GM12878 (cell line): ENCODE measurements around the gene CLIC3. TPM values are rescaled to one million over a fixed set of nuclear protein-coding genes. Genes with fewer than 3 reads are reported as not detected.

Experiments
- ATAC-seq: fragments of 200-7000 bp; cut with Tn5 transposase; 3 replicates; pipeline ENCODE4 v1.9.1; 2020; ENCODE audit warnings: mild to moderate bottlenecking, moderate library complexity
- BruUV-seq: library from RNA; stranded (reverse); fragments of 400-500 nt; replicated peaks from 2 replicates; lab custom pipeline; 2021; lab: Mats Ljungman, UMichigan
- CTCF ChIA-PET: fragments of 300-600 bp; sonication (Branson Sonifier 250); formaldehyde crosslinking; extraction: SDS; loops from one replicate; lab custom pipeline; 2021; ENCODE audit warnings: inconsistent platforms; lab: Yijun Ruan, JAX
- POLR2A ChIA-PET: fragments of 350-600 bp; formaldehyde crosslinking; extraction: SDS; loops from one replicate; lab custom pipeline; 2021; ENCODE audit warnings: inconsistent platforms; lab: Charles Lee
- RAD21 ChIA-PET: fragments of 300-600 bp; sonication (Branson Sonifier 250); formaldehyde crosslinking; loops from one replicate; lab custom pipeline; 2023; ENCODE audit warnings: antibody characterized with exemption; ENCODE audit not compliant: unreplicated experiment; lab: Charles Lee
- SMC1A ChIA-PET: fragments of 300-600 bp; sonication (Branson Sonifier 250); formaldehyde crosslinking; loops from one replicate; lab custom pipeline; 2023; ENCODE audit not compliant: unreplicated experiment, uncharacterized antibody; lab: Charles Lee
- DNase-seq: peaks from one replicate; pipeline ENCODE4 v3.0.0-alpha.2; 2011; ENCODE audit warnings: low read depth, low spot score
- FAIRE-seq: peaks from 3 replicates; lab custom pipeline; 2011; peaks lifted over from hg19 to GRCh38; lab: Jason Lieb, UNC
- H2AFZ ChIP-seq: 2 replicates; pipeline ENCODE4 v1.6.0; 2011; ENCODE audit warnings: low read depth, low read length, control low read depth; ENCODE audit not compliant: control insufficient read depth
- H3K27ac ChIP-seq: 2 replicates; pipeline ENCODE4 v1.5.1; 2011; ENCODE audit warnings: control low read depth; ENCODE audit not compliant: control insufficient read depth, insufficient read depth
- H3K27me3 ChIP-seq, 2 experiments: replicated peaks in 1 of 2; 2 replicates each; pipeline versions ENCODE4 v1.6.0 to v1.6.1; 2011; ENCODE audit warnings: low read length in 1 of 2; ENCODE audit not compliant: control insufficient read depth in 2 of 2, insufficient read depth in 2 of 2
- H3K36me3 ChIP-seq, 2 experiments: 2 replicates each; pipeline ENCODE4 v1.5.1; 2011; ENCODE audit warnings: low read length in 1 of 2; ENCODE audit not compliant: control insufficient read depth in 2 of 2, insufficient read depth in 2 of 2
- H3K4me1 ChIP-seq: 2 replicates; pipeline ENCODE4 v1.6.1; 2011; ENCODE audit warnings: mild to moderate bottlenecking, low read length, moderate library complexity, mixed read lengths; ENCODE audit not compliant: control insufficient read depth, insufficient read depth
- H3K4me2 ChIP-seq: 2 replicates; pipeline ENCODE4 v1.6.0; 2011; ENCODE audit warnings: control low read depth; ENCODE audit not compliant: control insufficient read depth, insufficient read depth
- H3K4me3 ChIP-seq: fragments of 200-600 bp; sonication (generic); 2 replicates; pipeline ENCODE4 v1.5.1; 2016
- H3K79me2 ChIP-seq: 2 replicates; pipeline ENCODE4 v1.6.0; 2011; ENCODE audit warnings: low read length; ENCODE audit not compliant: control insufficient read depth, insufficient read depth
- H3K9ac ChIP-seq: 2 replicates; pipeline ENCODE4 v1.8.0; 2011; ENCODE audit warnings: low read length, control low read depth, mixed read lengths; ENCODE audit not compliant: control insufficient read depth, insufficient read depth
- H3K9me3 ChIP-seq: replicated peaks from 3 replicates; pipeline ENCODE4 v1.5.1; 2011; ENCODE audit warnings: mild to moderate bottlenecking, low read length; ENCODE audit not compliant: control insufficient read depth, insufficient read depth
- H4K20me1 ChIP-seq: 2 replicates; pipeline ENCODE4 v1.6.0; 2011; ENCODE audit not compliant: control insufficient read depth, insufficient read depth
- BACH1 ChIP-seq: fragments of 450-650 bp; IDR thresholded peaks from 2 replicates; pipeline ENCODE4 v1.6.1; 2017; ENCODE audit warnings: mild to moderate bottlenecking, borderline replicate concordance
- BHLHE40 ChIP-seq, 2 experiments: fragments of 450-650 bp in 1 of 2; IDR thresholded peaks; 2 replicates each; pipeline ENCODE4 v1.6.1; 2011 to 2017; ENCODE audit warnings: low read depth in 2 of 2, borderline replicate concordance in 1 of 2, improper control_type of control experiment in 1 of 2, low read length in 1 of 2, mild to moderate bottlenecking in 1 of 2
- CTCF ChIP-seq, 3 experiments: IDR thresholded peaks in 2 of 3; conservative IDR thresholded peaks in 1 of 3; 2 replicates each; pipeline ENCODE4 v1.5.1; 2011; ENCODE audit warnings: low read depth in 3 of 3, low read length in 3 of 3, mild to moderate bottlenecking in 3 of 3, control low read depth in 2 of 3, moderate library complexity in 2 of 3, inconsistent platforms in 1 of 3, mixed read lengths in 1 of 3; ENCODE audit not compliant: control insufficient read depth in 2 of 3, insufficient read depth in 1 of 3; ENCODE audit errors: extremely low read depth in 1 of 3
- MTA2 ChIP-seq: fragments of 450-650 bp; IDR thresholded peaks from 2 replicates; pipeline ENCODE4 v1.6.1; 2016; ENCODE audit warnings: low read depth, mild to moderate bottlenecking, moderate library complexity
- NR2F1 ChIP-seq: fragments of 450-650 bp; conservative IDR thresholded peaks from 2 replicates; pipeline ENCODE4 v1.6.1; 2017; ENCODE audit warnings: mild to moderate bottlenecking
- POLR2AphosphoS5 ChIP-seq: IDR thresholded peaks from 2 replicates; pipeline ENCODE4 v1.6.1; 2011; ENCODE audit warnings: mild to moderate bottlenecking, low read length, inconsistent platforms
- RAD21 ChIP-seq: IDR thresholded peaks from 2 replicates; pipeline ENCODE4 v1.6.1; 2011; ENCODE audit warnings: mild to moderate bottlenecking, low read depth, low read length, moderate library complexity; ENCODE audit not compliant: insufficient read depth
- SMC3 ChIP-seq: IDR thresholded peaks from 2 replicates; pipeline ENCODE4 v1.6.1; 2011; ENCODE audit warnings: low read length, improper control_type of control experiment, borderline replicate concordance
- SPI1 ChIP-seq: IDR thresholded peaks from 2 replicates; pipeline ENCODE4 v1.6.1; 2011; ENCODE audit warnings: low read depth, mild to moderate bottlenecking, low read length, moderate library complexity, borderline replicate concordance; ENCODE audit not compliant: insufficient read depth
- TAF1 ChIP-seq: IDR thresholded peaks from 2 replicates; pipeline ENCODE4 v1.6.1; 2011; ENCODE audit warnings: mild to moderate bottlenecking, low read depth, low read length, borderline replicate concordance
- WGBS: methylation state at CpG from one replicate; pipeline ENCODE4 v1.1.6; 2016; ENCODE audit warnings: low lambda C conversion rate; ENCODE audit not compliant: insufficient replicate concordance, insufficient coverage; ENCODE audit errors: missing lambda C conversion rate; 5-methylcytosine and 5-hydroxymethylcytosine counted together
- in situ Hi-C: fragments of 300-500 bp; cut with MboI; formaldehyde crosslinking; loops from 9 replicates; pipeline ENCODE4 v1.14.3; 2018; ENCODE audit warnings: mixed read lengths
- intact Hi-C: fragments of 100-400 bp; cut with micrococcal nuclease; formaldehyde crosslinking; loops from one replicate; pipeline ENCODE4 v1.14.2; 2022; ENCODE audit not compliant: unreplicated experiment
- polyA plus RNA-seq, 11 experiments: library from polyadenylated mRNA; depleted of rRNA in 4 of 11; unstranded in 6 of 11; stranded (reverse) in 5 of 11; fragments of >200 nt; fragmentation: Nextera tagmentation in 4 of 11; fragmentation: Illumina TruSeq in 1 of 11; extraction: Ambion mirVana in 4 of 11; extraction: Trizol in 1 of 11; gene quantifications; 1 replicate in 1 of 11; 2 replicates in 10 of 11; pipeline versions ENCODE4 v1.2.1 to v1.2.3, GENCODE V29; 2011 to 2016; ENCODE audit warnings: inconsistent platforms in 2 of 11, missing spikeins in 2 of 11, low read depth in 1 of 11
- total RNA-seq, 4 experiments: library from RNA; depleted of rRNA in 3 of 4; stranded (reverse); fragments of >200 nt in 3 of 4; fragmentation: Illumina TruSeq in 1 of 4; extraction: Trizol in 1 of 4; gene quantifications; 2 replicates each; pipeline versions ENCODE4 v1.2.1 to v1.2.3, GENCODE V29; 2013 to 2021
- TF ChIP-seq, protein P1 (sequence below): fragments of 450-650 bp; conservative IDR thresholded peaks from 2 replicates; pipeline ENCODE4 v1.6.1; 2017; ENCODE audit warnings: mild to moderate bottlenecking, moderate library complexity

Gene CLIC3
- total and polyA plus RNA-seq, 10 of the 15 experiments (the other 5 are each of a cell fraction or from before 2014, with no cell fraction given), result 0.31 TPM; not detected in 9

- WGBS, result 41% methylated on average over 15 of the region's 15 CpGs
- peaks cover 13% of the 10 kb centered on the region for H3K79me2 ChIP-seq
- RAD21 ChIA-PET, result interaction anchor here (0.6 to 2.1 kb wide), 19 partner anchors 12 to 203 kb away, joined by 3 to 109 read pairs (median 6); partner anchors contain the start of genes AJM1, CLIC3, FUT7 and NPDC1
- FAIRE-seq (no peak), ATAC-seq (0 out of 3 replicates have a peak, but pooled peaks have one; percentile 8), DNase-seq (no peak)
- no peak overlapping the region for H3K9ac ChIP-seq
- CTCF ChIA-PET, result interaction anchor here (0.6 to 3.5 kb wide), 42 partner anchors 12 to 182 kb away, joined by 3 to 163 read pairs (median 5); partner anchors contain the start of genes ABCA2, AJM1, CLIC3 and FUT7
- intact Hi-C loops (loop anchor here (1.0 to 10.0 kb wide), 2 partner anchors 87 to 153 kb away; partner anchors contain the start of genes CCDC183 and TMEM141), in situ Hi-C loops (loop anchor here (5.0 kb wide), 1 partner anchor 89 kb away; no protein-coding TSS in a partner anchor)
- H4K20me1 ChIP-seq, result no peaks in the 10 kb centered on the region
- H3K36me3 ChIP-seq, result no peaks in the 10 kb centered on the region
- H3K4me2 ChIP-seq, result no peak overlapping the region
- no peak overlapping the region for H3K27ac ChIP-seq
- no peaks in the 10 kb centered on the region for H3K27me3 ChIP-seq
- no peak overlapping the region for H3K4me3 ChIP-seq
- H3K9me3 ChIP-seq, result no peaks in the 10 kb centered on the region
- H2AFZ ChIP-seq, result no peak overlapping the region
- TF ChIP-seq BHLHE40 (IDR thresholded peaks at IDR 0.05; ENCODE audit: borderline replicate concordance in 1 of 2, low read depth in 2 of 2, low read length in 1 of 2), result 0 out of 4 replicates have a peak, but pooled peaks of 1 of the 2 experiments have one; percentile 13
- TF ChIP-seq NR2F1, result peak; percentile 41; the same call in 1 of the 2 replicates
- TF ChIP-seq, protein P1, sequence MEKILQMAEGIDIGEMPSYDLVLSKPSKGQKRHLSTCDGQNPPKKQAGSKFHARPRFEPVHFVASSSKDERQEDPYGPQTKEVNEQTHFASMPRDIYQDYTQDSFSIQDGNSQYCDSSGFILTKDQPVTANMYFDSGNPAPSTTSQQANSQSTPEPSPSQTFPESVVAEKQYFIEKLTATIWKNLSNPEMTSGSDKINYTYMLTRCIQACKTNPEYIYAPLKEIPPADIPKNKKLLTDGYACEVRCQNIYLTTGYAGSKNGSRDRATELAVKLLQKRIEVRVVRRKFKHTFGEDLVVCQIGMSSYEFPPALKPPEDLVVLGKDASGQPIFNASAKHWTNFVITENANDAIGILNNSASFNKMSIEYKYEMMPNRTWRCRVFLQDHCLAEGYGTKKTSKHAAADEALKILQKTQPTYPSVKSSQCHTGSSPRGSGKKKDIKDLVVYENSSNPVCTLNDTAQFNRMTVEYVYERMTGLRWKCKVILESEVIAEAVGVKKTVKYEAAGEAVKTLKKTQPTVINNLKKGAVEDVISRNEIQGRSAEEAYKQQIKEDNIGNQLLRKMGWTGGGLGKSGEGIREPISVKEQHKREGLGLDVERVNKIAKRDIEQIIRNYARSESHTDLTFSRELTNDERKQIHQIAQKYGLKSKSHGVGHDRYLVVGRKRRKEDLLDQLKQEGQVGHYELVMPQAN, result no peak
- TF ChIP-seq SPI1, result no peak
- peak; percentile 56 to 75 (median 65) for TF ChIP-seq CTCF (IDR thresholded peaks at IDR 0.05 in 2 of 3, conservative IDR thresholded peaks at IDR 0.05 in 1 of 3; ENCODE audit: control insufficient read depth in 2 of 3, extremely low read depth in 1 of 3, insufficient read depth in 1 of 3, low read depth in 3 of 3, low read length in 3 of 3)
- TF ChIP-seq BACH1, result no peak
- TF ChIP-seq RAD21, result peak; percentile 65
- TF ChIP-seq POLR2AphosphoS5, result no peak
- no peak for TF ChIP-seq TAF1
- no peak for TF ChIP-seq MTA2
- TF ChIP-seq SMC3, result peak; percentile 60
- SMC1A ChIA-PET, result interaction anchor here (0.8 to 2.4 kb wide), 16 partner anchors 18 to 253 kb away, joined by 3 to 77 read pairs (median 4); partner anchors contain the start of genes FUT7, NPDC1, PAXX and TPRN
- peaks cover 10% of the 10 kb centered on the region for H3K4me1 ChIP-seq
- BruUV-seq, result no TSS peak
- POLR2A ChIA-PET, result interaction anchor here (0.9 to 3.0 kb wide), 2 partner anchors 44 to 87 kb away, joined by 3 to 19 read pairs; partner anchors contain the start of gene PAXX
Observed at GRCh38 chr9:136947955-136948510, 48.3 kb downstream of the CLIC3 start.
